HCEC 1CT (cell line): ENCODE data around the gene ZFHX3.

Experiments used
- DNase-seq: peaks from one replicate; pipeline ENCODE4 v3.0.0-alpha.2; 2017

Gene ZFHX3

DNA sequence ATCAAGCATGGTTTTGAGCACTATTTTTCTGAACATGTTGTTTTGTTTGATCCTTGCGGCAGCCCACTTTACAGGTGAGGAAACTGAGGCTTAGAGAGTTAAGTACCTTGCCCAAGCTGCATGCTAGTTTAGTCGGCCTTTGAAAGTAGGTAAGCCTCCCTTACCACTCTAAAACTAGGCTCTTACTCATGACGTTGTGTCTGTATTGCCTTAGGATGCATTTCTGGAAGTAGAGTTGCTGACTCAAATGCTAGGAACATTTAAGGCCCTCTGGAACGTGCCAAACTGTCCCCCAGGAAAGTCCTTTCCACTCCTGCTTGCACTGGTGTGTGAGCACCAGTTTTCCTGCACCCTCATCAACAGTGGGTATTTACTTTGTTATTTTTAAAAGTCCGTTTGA lies 76.6 kb downstream of the ZFHX3 start:
- no peak for DNase-seq

- no peak for DNase-seq
Measured at GRCh38 chr16:72970656-72971055, 77.3 kb downstream of the ZFHX3 start.

DNA sequence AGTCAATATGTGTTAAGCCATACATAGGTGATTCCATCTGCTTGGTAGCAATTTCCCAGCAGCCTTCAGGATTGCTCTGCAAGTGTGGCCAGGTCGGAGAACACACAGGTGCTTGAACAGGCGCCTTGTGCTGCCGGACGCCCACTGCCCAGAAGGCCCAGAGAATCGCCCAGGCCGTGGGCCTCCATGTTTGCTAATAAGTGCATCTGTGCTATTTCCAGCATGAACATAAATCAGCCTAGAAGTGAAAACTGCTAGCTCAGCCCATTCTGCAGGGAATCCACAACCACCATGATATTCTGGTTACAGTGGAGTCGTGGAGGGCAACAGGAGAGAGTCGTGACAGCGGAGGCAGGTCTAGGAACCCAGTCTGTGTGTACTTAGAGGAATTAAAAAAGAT lies 78.1 kb downstream of the ZFHX3 start:
- DNase-seq, result no peak

DNA sequence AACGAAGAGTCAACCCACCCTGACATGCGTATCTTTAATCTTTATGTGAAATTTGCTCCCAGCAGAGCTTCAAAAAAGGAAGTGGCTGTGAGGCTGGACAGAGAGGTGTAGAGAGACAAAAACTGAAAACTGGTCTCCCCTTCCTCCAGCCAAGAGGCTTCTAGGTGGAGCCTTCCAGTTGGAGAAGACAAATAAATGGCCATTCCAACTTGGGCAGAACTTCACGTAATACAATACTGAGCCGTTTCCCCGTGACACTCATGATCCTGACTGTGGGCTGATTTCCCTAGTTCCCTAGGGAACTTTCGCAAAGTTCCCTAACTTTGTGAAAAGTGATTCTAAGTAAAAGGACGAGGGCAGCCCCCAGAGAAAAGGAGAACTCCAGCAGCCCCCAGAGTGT lies 78.8 kb downstream of the ZFHX3 start:
- no peak for DNase-seq

DNA sequence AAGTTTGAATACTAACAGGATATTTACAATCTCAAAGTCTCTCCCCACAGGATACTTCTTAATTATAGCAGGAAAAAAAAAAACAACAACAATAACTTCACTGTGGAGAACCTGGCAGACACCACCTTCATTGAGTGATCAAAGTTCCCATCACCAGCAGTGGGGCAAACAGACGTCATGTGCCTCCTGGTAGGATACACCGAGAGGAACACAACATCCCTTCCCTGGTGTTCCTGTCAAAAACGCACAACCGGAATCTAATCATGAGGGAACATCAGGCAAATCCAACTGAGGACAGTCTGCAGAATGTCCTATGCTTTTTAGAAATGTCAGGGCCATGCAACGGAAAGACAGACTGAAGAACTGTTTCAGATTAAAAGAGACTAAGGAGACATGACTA lies 80.0 kb downstream of the ZFHX3 start:
- DNase-seq, result no peak

GRCh38 chr16:72963533-72964315 lies 84.2 kb downstream of the ZFHX3 start:
- no peak for DNase-seq

DNA sequence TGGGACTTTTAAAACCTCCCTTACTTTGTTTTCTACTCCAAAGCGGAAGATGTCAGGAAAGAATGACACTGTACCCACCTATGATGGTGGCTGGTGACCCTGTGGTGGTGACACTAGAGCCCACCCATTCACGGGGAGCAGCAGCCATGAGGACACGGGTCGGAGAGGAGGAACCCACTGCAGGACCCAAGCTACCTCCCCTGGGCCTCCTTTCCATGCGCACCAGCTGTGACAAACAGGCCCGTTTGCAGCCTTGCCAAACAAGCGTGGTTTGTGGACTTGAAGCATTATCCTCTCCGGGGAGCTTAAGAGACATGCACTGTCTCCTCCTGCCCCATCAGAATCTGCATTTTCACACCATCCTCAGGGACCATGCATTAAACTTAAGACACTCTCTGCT lies 85.6 kb downstream of the ZFHX3 start:
- DNase-seq, result no peak

DNA sequence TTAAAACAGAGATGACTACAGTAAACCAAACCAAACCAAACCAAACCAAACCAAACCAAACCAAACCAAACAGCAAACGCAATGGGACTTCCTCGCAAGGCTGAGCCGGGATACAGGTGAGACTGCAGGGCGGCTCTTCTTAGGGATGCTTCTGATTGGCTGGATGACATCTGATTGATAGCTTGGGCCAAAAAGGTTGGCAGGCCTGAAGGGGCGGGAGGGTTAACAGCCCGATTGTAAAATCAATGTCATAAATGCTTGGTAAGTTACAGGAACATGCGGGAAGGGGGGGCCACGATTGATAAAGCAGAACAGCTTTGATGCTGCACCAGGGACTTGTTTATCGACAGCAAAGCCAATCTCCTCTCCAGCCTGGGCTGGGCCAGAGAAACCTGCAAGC lies 86.1 kb downstream of the ZFHX3 start:
- no peak for DNase-seq

- no peak for DNase-seq
Measured at GRCh38 chr16:72961115-72961832, 86.7 kb downstream of the ZFHX3 start.

DNA sequence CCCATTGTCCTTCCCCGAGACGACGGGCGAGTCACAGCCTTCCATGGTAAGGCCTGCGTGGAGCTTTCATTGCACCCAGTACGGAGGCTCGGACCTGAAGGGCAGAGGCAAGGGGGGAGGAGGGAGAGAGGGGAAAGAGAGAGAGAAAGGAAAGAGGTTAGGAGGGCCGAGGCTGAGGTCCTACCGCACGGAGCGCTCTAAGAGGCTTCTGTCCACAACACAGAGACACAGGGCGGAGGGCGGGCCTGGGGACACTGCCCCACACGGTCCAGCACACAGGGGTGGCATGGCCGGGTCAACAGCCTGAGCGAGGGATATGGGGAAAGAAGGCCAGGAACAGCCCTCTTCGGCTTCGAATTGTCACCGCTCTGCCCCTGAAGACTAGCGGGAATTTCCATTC lies 87.8 kb downstream of the ZFHX3 start:
- no peak for DNase-seq

GRCh38 chr16:72959301-72959996 lies 88.5 kb downstream of the ZFHX3 start:
- no peak for DNase-seq

DNA sequence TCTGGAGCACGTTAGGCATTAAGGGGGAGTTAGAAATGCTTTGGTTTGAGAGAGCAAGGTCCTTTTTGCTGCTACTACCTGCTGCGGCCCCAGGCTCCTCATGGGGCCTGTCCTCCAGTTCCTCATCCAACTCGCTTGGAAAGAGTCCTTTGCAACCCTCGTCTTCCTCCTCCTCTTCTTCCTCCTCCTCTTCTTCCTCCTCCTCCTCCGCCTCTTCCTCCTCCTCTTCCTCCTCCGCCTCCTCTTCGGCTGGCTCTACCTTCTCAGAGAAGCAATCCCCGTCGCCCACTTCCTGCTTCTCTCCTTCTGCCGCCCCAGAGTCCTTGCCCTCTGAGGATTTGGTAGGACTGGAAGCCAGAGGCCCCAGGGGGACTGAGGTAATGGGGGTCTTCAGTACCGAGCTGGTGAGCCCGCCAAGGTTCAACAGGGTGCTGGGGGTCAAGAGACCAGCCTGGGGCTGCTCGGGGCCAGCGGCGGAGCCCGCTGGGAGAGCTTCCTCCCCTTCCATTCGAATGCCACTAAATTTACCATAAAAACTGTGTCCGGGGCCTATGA lies 89.3 kb downstream of the ZFHX3 start:
- no peak for DNase-seq

- DNase-seq, result no peak
Measured at GRCh38 chr16:72957303-72958277, 90.3 kb downstream of the ZFHX3 start.

- no peak for DNase-seq
Measured at GRCh38 chr16:72956124-72957064, 91.5 kb downstream of the ZFHX3 start.

GRCh38 chr16:72952811-72953271 lies 95.1 kb downstream of the ZFHX3 start:
- DNase-seq, result no peak

GRCh38 chr16:72952404-72952803 lies 95.5 kb downstream of the ZFHX3 start:
- no peak for DNase-seq

DNA sequence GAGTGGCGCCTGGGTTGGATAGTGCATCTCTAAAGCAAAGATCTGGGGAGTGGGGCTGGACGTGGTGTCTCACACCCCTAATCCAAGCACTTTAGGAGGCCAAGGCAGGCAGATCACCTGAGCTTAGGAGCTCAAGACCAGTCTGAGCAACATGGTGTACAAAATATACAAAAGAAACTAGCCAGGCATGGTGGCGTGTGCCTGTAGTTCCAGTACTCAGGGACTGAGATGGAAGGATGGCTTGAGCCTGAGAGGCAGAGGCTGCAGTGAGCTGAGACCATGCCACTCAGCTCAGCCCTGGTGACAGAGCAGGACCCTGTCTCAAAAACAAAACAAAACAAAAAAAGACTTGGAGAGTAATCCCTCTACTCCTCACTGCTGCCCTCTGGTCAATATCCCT lies 96.0 kb downstream of the ZFHX3 start:
- DNase-seq, result no peak

DNA sequence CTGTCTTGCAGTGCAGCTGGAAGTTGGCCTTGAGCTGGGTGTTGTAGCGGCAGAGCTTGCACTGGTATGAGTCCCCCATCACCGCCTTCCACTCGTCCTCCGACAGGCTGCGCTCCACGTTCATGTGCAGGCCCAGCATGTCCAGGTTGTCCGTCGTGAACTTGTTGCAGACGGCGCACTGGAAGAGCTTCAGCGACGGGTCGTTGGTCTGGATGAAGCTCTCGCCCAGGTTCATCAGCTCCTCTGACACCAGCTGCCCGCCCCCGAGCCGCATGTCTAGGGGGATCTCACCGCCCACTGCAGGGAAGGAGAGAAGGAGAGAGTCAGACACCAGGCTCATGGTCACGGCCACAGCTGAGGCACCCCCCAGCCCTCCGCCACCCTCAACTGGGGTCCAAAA lies 97.3 kb downstream of the ZFHX3 start:
- no peak for DNase-seq

DNA sequence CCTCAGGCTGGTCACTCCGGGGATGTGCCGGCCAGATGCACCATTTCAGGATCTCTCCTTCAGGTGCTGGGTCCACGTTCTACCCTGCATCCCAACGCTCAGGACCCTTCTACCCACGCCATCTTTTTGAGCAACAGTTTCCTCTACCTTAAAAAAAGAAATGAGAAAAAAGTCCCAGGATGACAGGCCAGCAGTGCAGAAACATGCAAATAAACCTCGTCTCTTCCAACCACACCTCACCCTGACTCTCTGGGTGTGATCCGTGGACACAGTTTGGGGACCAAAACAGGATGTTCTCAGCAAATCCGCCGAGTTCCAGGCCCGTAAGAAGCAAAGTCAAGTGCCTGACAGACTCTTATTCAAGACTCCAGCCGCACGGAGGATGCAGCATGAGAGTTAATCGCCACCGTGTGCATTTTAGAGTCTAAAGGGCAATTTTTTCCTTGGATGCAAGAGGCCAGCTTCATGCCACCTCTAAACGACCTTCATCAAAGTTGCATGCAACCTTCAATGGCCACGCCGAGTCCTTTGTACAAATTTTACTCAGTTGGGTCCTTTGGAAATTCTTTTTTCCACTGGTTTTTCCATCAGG lies 99.6 kb downstream of the ZFHX3 start:
- DNase-seq, result no peak

DNA sequence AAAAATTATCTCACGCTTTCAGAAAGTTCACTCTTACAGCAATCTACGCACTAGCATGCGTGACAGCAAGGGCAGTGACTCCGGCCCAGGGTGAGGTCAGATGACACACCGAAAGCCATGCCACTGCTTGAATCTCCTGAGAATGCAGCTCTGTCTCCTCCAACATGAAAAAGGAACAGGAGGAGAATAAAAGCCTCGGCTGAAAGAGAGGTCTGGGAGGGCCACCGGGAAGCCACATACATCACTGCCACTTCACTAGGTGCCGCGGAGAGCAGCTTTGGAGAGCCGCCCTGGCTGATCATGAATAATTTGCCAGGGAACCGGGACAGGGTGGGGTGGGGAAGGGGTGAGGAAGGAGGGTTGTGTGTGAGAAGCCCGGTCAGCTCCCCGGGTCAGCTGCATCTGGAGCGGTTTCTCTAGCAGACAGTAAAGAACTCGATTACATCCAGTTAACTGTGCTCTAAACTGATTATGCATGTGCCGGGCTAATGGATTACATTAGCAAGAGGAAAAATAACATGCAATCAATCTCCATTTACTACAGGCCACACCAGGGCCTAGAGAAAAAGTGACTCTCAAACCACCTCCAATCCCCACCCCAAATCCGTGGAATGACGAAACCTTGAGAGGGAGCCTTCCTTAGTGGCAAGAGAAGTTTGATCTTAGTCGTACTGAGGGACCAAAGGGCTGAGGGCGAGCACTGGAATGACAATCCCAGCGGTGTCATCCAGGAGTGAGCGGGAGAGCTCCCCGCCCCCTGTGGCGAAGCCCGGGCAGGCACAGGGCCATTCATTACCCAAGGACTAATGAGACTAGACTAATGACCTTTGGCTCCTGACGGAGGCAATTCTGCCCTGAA lies 100.3 kb downstream of the ZFHX3 start:
- no peak for DNase-seq
